CD4-positive, alpha-beta T cell treated with Interleukin-12 subunit alpha and Interleukin-12 subunit beta, for 1 hour (primary cell): Measurements from ENCODE around the gene NOS2.
"Not testable (repeated sequence)": the region's sequence is repeated elsewhere in the genome, so short reads cannot be mapped to it uniquely, and the experiment has no call there.

Source experiments
- DNase-seq: peaks from one replicate; pipeline ENCODE4 v3.0.0-alpha.2; 2020

The NOS2 gene

DNA sequence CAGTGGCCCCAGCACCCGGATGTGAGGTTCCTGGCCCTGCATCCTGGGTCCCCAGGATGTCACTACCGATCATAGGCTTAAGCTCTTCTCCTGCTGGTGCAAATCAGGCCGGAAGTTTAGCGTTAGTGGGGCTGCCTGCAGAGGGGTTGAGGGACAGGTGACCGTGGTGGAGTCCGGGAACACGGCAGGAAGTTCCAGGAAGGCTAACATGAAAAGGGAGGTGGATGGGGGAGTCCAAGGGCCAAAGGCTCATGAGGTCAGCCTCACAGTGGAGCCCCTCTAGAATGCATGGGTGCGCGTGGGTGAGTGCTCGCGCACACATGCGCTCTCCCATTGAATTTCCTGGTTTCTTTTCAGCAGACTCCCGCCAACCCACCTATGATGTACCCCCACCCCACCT, 46.6 kb downstream of the NOS2 start:
- not testable (repeated sequence) for DNase-seq

DNA sequence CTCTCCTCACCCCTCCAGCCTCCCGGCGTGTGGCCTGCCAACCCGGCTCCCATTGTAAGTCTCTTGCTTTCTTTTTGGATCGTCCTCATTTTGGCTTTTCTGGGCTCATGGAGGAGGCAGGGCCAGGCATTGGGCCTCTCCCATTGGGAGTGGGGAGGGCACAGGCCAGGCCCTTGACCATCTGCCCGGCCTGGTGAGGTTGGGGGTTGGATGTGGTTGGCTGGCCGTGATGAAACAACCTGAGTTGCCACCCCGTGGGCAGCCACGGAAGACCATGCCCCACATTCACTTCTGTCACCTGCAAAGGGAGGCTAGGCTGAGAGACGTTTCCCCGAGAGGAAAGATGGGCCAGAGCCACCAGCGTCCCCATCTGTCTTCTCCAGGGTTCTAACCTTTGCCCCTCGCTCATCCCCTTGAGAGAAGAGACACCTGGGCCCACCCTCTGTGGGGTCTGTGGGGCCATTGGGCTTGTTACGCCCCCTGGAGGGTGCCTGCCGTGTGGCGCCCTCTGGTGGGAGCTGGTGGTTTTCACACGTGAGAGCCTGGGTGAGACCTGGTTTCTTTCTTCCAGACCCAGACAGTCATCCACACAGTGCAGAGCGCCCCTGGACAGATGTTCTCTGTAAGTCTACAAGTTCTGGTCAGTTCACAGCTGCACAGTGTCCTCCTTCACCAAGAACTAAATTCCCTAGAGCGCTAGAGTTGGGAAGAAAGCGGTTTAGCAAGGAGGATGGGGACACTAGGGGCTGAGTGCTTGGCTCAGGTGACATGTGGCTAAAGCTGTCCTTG, 47.3 kb downstream of the NOS2 start:
- not testable (repeated sequence) for DNase-seq

DNA sequence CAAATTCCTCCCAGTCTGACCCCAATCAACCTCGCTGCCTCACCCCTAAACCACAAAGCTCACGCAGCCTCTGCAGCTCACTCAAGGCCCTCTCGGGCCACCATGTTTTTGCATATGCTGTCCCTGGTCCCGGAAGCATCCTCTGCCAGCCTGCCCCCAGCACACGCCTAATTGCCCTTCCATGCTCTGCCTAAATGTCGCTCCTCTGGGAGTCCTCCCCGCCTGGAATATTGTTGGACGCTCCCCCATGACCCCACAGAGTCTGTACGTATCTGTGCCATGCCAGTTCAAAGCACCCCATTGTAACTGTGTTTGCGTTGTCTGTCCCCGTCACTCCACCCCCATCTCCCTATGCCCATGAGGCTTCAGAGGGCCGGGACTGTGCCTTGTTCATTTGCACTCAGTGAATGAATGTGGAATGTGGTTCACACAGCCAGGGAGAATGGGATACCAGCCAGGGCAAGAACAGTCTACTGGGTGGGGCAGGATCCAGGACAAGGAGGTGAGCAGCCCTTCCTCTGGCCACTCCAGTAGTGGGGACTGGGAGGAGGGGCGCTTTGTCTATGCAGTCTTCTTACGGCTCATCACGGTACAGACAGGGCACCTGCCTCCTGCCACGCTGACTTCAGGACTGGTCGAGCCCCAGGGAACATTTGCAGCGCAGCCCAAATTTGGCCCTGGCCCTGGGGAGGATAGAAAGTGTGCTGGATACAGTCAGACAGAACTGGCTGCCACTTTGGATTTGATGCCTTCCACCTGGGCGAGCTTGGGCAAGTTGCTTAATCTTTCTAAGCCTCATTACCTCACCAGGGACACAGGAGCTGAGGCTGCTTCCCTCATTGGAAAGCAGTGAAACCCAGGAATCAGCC, 48.5 kb downstream of the NOS2 start:
- DNase-seq = no peak

DNA sequence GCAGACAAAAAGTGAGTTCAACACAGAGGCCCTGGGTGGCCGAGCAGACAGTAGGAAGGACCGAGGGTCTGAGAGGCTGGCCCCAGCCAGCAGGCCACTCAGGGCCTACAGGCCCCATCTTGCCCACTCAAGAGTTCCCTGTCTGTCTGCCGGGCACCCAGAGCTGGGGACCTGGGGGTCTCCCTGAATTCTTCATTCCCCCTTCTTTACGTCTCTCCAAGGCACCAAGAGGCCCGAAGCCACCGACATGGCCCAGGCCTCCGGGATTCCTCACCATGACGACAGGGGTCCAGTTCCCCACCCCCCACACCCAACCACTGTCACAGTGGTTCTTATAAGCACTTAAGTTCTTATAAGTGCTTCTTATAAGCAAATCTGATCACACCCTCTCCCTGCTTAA, 49.2 kb downstream of the NOS2 start:
- DNase-seq = no peak

DNA sequence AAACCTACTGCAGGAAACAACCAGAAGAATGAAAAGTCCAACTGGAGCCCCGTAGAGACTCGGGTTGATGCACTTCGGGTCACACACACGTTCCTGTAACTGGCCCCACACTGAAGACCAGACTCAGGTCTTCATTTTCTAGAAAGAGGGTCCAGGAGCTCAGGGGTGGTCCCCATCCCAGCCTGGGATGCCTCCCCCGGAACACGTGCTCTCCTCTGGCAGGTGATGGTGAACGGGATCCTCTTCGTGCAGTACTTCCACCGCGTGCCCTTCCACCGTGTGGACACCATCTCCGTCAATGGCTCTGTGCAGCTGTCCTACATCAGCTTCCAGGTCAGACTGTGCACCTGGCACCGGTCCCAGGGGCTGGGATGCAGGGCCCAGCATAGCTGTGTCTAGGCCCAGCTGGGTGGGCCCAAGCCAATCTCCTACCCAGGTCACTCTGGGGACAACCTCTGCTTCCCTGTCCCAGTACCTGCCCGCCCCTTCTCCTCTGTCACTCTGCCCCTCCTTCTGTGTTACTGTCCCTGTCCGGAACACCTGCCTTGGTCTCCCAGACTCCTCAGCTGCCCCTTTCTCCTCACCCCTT, 50.7 kb downstream of the NOS2 start:
- DNase-seq = not testable (repeated sequence)

DNA sequence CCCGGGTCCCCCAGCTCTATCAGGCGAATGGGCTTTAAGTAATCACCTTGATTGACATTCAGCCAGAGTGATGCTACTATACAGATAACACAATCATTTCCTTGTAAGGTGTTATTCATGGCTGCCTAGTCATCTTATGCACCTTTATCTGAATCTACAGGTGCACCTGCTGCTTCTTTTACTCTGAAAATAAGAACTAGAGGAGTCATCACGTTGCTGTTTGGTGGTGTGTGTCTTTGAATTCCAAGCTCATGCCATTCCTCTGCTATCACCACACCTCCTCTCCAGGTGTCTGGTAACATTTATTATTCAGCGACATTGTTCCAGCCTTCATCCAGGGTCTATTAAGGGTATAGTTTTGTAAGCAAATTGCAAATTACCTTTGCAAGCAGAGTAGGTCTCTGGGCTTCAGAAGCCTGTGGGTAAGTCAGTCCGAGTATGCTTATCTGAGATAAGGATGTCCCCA, 51.9 kb downstream of the NOS2 start:
- no peak for DNase-seq

DNA sequence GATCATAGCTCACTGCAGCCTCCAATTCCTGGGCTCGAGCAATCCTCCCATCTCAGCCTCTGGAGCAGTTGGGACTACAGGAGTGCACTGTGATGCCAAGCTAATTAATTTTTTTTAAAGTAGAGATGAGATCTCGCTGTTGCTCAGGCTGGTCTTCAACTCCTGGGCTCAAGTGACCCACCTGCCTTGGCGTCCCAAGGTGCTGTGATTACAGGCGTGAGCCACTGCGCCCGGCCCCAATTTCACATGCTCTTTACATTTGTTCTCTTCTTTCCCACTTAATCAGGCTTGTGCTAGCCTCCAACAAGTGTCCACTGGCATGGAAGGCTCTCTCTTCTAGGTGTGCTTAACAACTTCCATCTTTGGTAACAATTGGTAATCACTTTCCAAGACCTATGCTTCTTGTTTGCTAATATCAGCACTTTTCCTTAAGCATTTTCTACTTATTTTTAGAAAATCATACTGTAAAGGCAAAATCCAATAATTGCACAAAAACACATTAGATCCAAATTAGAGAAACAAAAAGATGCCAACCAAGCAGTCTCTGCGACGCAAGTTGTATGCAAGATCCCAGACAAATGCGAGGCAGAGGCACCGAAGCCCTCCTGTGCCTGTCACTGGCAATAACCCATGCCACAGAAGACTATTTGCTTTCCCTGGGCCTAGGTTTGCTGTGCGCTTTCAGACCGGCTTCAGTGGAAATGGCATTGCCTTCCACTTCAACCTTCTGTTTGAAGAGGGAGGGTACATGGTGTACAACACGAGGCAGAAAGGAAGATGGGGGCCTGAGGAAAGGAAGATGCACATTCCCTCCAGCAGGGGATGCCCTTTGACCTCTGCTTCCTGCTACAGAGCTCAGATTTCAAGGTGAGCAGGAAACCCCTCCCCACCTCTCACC, 52.6 kb downstream of the NOS2 start:
- no peak for DNase-seq

DNA sequence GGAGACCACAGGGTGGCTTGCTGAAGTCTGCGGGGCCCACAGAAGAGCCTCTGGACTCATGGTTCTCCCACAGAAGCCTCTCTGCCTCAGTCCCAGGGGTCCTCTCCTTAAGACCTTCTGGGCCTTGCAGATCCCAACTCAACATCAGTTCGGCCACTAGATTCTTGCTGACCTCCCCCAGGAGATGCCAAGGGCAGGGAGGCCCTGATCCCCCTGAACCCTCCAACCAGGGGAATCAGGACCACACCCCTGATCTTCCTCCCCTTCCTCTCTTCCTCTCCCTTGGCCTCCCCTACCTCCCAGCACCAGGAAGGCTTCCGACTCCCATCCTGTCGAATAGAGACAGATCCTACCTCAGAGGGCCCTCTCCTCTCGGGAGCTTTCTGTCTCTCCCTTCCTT, 53.4 kb downstream of the NOS2 start:
- DNase-seq = no peak

DNA sequence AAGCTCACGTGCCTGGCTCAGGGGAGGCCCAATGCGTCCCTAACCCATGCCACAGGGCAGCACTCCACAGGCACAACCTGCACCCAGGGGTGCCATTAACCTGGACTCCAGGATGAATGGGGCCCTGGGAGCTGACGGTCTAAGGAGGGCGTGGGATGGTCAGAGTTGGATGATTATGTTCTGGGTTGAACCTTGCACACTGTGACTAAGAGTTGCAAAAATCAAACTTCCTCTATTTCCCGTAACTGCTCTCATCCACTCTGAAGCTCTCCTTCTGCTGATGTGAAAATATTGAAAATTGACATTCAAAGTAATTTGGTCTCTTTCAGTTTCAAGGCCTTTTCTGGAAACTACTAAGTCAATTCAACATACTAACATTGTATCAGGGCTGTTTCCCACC, 54.0 kb downstream of the NOS2 start:
- DNase-seq = not testable (repeated sequence)

DNA sequence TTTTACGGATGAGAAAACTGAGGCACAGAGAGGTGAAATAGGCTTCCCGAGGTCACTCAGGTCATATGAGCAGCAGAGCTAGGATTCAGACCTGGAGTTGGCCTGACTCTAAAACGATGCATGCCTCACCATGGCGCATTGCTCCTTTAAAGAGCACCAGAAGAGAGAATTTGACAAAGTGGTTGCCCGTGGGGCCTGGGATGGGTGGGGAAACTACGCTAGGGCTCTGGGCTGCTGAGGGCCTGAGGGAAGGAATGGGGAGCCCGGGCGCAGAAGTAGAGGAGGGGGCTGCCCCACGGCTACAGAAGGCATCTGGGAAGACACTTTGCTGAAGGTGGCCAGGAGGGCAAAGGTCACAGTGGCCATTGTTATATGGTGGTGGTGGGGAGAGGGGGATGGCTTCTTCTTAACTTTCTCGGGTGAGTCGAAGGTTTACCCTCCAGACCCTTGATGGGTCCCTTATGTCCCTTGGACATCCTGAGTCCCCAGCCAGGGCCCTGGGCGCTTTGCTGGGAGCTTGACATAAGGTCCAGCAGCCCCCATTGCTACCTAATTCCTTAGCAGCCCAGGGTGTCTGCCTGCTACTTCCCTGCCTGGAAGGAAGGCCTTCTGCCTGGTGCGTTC, 55.0 kb downstream of the NOS2 start:
- DNase-seq = not testable (repeated sequence)

DNA sequence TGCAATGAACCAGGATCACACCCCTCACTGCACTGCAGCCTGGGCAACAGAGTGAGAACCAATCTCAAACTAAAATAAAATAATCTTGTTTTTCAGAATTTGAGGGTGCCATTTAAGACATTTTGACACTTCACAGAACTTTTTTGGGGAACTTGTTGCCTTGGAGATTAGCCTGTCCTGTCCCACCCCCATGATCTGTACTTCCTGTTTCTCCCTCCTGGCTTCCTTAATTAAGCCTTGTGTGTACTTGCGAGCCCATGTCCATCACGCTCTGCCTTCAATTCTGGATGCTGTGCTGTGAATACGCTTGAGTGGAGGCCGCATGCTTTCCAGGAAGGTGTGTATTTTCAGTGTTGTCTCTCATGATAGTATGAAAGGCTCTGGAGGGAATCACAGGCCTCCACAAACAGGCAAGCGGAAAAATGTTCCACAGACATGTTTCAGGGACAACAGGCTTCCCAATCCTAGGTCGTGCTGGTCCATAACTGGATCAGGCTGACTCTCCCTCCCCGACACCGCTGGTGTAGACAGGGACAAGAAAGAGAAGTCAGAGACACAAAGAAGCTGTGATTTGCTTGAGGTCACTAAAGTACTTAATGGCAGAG, 56.9 kb downstream of the NOS2 start:
- no peak for DNase-seq

DNA sequence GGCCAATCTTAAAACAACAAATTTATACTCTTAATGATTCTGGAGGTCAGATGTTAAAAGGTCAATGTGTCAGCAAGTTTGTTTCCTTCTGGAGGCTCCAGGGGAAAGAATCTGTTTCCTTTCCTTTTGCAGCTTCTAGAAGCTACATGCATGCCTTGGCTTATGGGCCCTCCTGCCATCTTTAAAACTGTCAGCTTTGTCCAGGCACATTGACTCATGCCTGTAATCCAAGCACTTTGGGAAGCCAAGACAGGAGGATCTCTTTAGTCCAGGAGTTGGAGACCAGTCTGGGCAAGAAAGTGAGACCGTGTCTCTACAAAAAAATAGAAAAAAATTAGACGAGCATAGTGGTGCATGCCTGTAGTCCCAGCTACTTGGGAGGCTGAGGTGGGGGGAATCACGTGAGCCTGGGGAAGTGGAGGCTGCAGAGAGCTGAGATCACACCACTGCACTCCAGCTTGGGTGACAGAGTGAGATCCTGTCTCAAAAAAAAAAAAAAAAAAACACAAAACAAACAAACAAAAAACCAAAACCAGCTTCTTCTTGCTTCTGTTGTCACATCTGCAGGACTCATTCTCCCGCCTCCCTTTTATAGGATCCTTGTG, 58.3 kb downstream of the NOS2 start:
- DNase-seq = no peak

DNA sequence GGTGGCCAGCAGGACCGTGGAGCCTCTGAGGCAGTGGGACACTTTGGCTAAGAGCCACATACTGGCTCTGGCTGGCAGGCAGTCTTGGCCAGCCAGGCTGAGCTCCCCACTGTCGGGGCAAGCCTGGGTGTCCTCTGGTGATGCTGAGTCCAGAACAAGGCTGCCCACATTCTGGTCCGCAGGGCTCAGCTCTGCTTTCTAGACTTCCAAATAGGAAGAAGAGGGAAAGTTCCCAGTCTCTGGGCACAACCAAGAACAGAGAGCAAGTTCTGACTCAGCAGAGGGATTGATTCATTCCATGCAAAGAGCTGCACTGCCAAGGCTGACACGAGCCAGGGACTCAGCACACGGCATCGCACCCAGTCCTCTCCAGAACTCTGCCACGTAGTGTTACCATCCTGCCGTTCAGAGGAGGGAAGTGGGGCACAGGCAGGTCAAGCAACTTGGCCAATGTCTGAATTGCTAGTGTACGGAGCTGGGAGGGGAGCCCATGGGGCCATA, 58.9 kb downstream of the NOS2 start:
- DNase-seq = no peak

DNA sequence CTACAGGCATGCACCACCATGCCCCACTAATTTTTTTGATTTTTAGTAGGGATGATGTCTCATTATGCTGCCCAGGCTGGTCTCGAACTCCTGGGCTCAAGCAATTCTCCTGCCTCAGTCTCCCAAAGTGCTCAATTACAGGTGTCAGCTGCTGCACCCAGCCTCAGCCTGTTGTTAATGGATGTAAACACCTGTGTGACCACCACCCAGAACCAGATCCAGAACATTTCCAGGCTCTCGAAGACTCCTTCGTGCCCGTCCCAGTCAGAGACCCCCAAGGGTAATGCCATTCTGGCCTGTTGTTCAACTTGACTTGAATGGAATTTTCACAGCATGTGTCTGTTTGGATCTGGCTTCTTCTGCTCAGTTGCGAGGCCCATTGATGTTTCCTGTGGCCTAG, 59.8 kb downstream of the NOS2 start:
- not testable (repeated sequence) for DNase-seq

DNA sequence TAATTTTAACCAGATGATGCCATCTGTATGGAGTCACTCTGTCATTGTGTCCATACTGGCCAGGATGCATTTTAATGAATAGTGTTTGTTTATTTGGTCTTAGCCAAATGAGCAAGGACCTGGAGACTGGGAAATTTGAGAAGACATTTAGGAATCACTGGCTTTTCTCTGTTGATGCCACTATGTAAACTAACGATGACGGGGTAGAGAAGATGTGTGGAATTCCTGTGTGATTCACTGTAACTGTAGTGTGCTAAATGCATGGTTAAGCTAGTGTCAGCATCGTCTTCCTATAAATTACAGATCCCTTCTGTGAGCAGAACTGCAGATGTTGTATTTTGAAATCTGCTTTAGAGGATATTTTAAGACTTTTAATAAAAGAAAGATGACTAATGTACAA, 66.6 kb downstream of the NOS2 start:
- no peak for DNase-seq

DNA sequence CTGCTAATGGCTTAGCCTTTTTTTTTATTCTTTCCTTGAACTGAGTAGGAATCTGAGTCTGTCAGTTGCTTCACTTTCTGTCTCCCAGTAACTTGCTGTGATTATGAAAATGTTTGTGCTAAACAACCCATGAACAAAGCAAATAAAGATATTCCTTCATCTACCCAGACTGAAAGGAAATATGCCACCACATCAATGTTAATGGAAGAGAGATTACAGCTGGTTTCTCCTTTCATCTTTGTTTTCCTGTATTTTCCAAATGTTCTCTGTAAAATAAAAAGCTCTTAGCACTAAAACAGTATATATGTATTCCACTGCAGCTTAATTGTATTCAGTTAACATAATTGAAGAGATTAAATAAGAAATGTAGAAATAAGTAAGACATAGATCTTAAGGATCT, 67.6 kb downstream of the NOS2 start:
- DNase-seq = not testable (repeated sequence)

DNA sequence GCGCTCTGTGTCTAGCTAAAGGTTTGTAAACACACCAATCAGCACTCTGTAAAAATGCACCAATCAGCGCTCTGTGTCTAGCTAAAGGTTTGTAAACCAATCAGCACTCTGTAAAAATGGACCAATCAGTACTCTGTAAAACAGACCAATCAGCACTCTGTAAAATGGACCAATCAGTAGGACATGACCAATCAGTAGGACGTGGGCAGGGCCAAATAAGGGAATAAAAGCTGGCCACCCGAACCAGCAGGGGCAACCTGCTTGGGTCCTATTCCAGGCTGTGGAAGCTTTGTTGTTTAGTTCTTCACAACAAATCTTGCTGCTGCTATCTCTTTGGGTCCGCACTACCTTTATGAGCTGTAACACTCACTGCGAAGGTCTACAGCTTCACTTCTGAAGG, 74.3 kb downstream of the NOS2 start:
- DNase-seq = not testable (repeated sequence)

DNA sequence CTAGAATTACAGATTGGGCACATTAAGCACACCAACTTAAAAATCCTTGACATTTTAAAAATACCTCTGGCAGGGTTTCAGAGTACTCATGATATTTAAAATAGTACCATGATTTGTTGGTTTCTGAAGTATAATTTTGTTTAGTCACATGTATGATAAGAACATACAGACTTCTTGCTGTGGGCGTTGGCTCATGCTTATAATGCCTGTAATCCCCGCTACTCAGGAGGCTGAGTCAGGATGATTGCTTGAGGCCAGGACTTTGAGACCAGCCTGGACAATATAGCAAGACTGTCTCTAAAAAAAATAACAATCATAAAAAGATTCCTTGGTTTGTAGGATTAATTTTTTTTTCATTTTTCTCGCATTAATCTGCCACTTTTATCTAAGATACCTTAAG, 78.5 kb downstream of the NOS2 start:
- DNase-seq = no peak
